A549 treated with GW870086 at 1 μM for 4 hours (cell line): ENCODE data around the gene PWWP2A. TPM values are rescaled to one million over a fixed set of nuclear protein-coding genes. Genes with fewer than 3 reads are reported as not detected.

Experiments
- total RNA-seq: library from RNA; stranded (reverse); fragments of 200-300 nt; extraction: Qiagen RNA extraction; gene quantifications from 5 replicates; pipeline ENCODE4 v1.2.3, GENCODE V29; 2022; ENCODE audit warnings: low read depth

PWWP2A gene
- total RNA-seq, result 8.3 to 11.3 TPM (median 10.5 TPM) in 5 replicates

DNA sequence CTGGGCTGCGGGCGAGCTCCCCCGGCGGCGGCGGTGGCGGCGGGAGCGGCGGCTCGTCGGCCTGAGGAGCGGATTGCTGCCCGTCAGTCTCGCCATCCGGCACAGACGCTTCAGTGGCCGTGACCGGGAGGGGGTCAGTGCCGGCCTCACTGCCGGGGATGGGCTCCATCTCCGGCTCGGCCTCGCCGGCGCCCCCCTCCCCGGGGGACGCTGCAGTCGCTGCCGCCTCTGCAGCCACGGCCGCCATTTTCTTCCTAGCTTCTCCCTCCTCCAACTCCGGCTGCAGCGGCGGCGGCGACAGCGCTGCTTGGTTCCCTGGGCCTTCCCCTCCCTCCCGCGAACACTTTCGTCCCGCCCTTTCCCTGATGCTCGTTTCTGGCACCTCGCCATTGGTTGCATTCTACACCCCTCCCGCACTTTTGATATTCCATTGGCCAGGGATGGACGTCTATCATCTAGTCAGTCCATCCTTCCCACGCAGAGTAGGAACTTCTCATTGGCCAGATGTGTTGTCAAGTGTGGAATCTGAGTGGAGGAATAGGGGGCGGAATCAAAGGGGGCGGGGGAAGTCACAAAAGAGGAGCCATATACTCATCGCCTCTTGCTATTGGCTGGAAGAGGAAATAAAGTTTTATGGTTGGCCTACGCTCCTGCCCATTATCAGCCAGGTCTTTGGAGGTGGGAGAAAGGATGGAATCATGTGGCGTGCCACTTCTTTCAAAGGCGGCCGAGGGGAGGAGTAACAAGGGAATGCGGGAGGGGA is at the start of gene PWWP2A:
PWWP2A (minus strand) TSS at position 309 of the 763 bp plus-strand sequence; CDS start at position 247, 62 bp downstream.

Other genes with a start within 250 kb of the PWWP2A start
- gene ADRA1B, start 203.0 kb downstream of the PWWP2A start, total RNA-seq, result 13.8 to 16.9 TPM (median 15.9 TPM) in 5 replicates
- 64.4 to 72.2 TPM (median 66.1 TPM) in 5 replicates for gene TTC1, start 110.3 kb downstream of the PWWP2A start, total RNA-seq
- 0.49 to 1.5 TPM (median 0.81 TPM) in 5 replicates for gene FABP6, start 110.1 kb upstream of the PWWP2A start, total RNA-seq
- gene CCNJL, start 193.1 kb upstream of the PWWP2A start, total RNA-seq, result 10.5 to 13.8 TPM (median 12.5 TPM) in 5 replicates